ENCODE measurements around the gene PNP. TPM values are rescaled to one million over a fixed set of nuclear protein-coding genes. Genes with fewer than 3 reads are reported as not detected.
A peak's percentile ranks its signal among the peaks of the same experiment; 100 is the strongest.

PNP gene
- total and polyA plus RNA-seq, 11 donors: 4.2 to 38.5 (median 10.5) TPM

DNA sequence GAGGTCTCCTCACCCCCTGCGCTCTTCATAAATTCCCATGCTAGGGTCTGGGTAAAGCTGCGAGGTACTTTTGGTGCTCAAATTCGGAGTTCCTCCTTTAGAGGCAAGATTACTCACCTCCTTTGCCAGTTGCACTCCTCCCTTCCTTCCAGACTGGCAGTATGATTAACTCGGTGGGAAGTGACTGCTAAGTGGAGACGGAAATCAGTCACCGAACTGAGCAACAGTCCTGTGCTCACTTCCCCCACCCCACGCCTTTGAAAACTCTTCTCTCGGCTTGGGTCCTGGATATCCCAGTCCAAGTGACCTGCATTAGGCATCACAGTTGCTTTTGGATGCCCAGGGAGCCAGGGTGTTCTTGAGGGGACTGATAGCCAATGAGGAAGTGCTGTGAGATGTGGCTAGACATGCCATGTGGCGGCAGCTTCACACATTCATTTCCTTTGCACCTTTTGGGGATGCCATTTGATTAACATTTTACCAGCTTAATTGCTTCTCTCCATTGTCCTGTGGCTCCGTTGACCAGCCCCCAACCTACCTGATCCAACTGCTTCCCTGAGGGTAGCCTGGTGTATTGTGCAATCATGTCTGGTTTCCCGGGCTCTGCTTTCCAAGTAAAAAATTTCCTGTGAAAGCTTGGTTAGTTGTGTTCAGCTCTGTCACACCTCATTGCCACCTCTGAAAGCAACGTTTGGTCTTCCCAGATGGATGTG lies 840 bp downstream of the PNP start:
- WGBS, 4 donors: 3 to 4% (median 4%) methylated on average over 12 of the region's 12 CpGs
- peak in 4 of 5 donors; percentile 13 to 63 (median 49) for DNase-seq
- H3K36me3 ChIP-seq: peaks cover 0 to 32% (median 17%) of the 10 kb centered on the region in 9 donors

DNA sequence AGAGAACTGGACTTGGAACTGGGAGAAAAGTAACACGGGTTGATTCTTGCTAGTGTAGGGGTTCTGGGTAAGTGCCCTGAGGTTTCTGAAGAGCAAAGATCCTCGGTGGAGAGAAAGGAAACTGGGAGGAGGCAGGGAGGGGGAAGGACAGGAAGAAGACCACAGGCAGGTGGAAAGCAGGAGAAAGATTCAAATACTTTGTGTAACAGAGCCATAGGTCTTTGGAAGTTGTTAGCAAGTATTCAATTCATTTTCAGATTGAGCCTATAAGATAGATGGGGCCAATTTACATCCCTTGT lies 1.3 kb downstream of the PNP start:
- H3K4me3 ChIP-seq: peak overlapping the region; percentile 61 to 91 (median 80)
- H3K9me3 ChIP-seq: no peaks in the 10 kb centered on the region
- peak overlapping the region in 10 of 12 donors; percentile 78 to 97 (median 89) for H3K27ac ChIP-seq
- peaks cover 0 to 38% (median 20%) of the 10 kb centered on the region in 9 donors for H3K36me3 ChIP-seq
- intact Hi-C loops (cut with DNase I): loop anchor here in 1 of 10 donors (5.0 kb wide), 1 partner anchor 137 kb away; no protein-coding TSS in a partner anchor
- DNase-seq (no peak), ATAC-seq (no peak)
- 6 to 9% (median 7%) methylated on average over 2 of the region's 2 CpGs for WGBS, 4 donors
- peaks cover 0 to 41% (median 13%) of the 10 kb centered on the region in 12 donors for H3K4me1 ChIP-seq
- TF ChIP-seq, protein P1, sequence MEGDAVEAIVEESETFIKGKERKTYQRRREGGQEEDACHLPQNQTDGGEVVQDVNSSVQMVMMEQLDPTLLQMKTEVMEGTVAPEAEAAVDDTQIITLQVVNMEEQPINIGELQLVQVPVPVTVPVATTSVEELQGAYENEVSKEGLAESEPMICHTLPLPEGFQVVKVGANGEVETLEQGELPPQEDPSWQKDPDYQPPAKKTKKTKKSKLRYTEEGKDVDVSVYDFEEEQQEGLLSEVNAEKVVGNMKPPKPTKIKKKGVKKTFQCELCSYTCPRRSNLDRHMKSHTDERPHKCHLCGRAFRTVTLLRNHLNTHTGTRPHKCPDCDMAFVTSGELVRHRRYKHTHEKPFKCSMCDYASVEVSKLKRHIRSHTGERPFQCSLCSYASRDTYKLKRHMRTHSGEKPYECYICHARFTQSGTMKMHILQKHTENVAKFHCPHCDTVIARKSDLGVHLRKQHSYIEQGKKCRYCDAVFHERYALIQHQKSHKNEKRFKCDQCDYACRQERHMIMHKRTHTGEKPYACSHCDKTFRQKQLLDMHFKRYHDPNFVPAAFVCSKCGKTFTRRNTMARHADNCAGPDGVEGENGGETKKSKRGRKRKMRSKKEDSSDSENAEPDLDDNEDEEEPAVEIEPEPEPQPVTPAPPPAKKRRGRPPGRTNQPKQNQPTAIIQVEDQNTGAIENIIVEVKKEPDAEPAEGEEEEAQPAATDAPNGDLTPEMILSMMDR (IDR thresholded peaks at IDR 0.05): no peak
- TF ChIP-seq POLR2A (IDR thresholded peaks at IDR 0.05): no peak
- no peaks in the 10 kb centered on the region for H3K27me3 ChIP-seq

More for the DNA sequence above, 840 bp downstream of the PNP start:
- peak overlapping the region; percentile 78 to 97 (median 89) for H3K27ac ChIP-seq
- TF ChIP-seq, protein P1 (IDR thresholded peaks at IDR 0.05): no peak
- TF ChIP-seq POLR2A (IDR thresholded peaks at IDR 0.05): no peak
- peak overlapping the region; percentile 61 to 91 (median 80) for H3K4me3 ChIP-seq
- H3K27me3 ChIP-seq: no peaks in the 10 kb centered on the region
- peak; percentile 52 to 82 (median 74) for ATAC-seq
- peaks cover 0 to 41% (median 13%) of the 10 kb centered on the region in 12 donors for H3K4me1 ChIP-seq
- intact Hi-C loops (cut with DNase I): loop anchor here in 4 of 10 donors (1.0 to 10.0 kb wide), 5 partner anchors 137 to 635 kb away; partner anchors contain the start of genes ANG (in 1 of the 4), RNASE4 (in 1 of the 4) and TMEM253 (in 1 of the 4)
- H3K9me3 ChIP-seq: no peaks in the 10 kb centered on the region

- WGBS, 4 donors: 66 to 70% (median 67%) methylated on average over 2 of the region's 2 CpGs
- Histone ChIP-seq H3K9me3 (no peaks in the 10 kb centered on the region), H3K4me3 (no peak overlapping the region), H3K36me3 (peaks cover 0 to 57% (median 30%) of the 10 kb centered on the region in 9 donors), H3K27ac (no peak overlapping the region), H3K4me1 (peaks cover 4 to 55% (median 24%) of the 10 kb centered on the region in 12 donors), H3K27me3 (no peaks in the 10 kb centered on the region)
- TF ChIP-seq, protein P1 (IDR thresholded peaks at IDR 0.05): no peak
- no peak for TF ChIP-seq POLR2A (IDR thresholded peaks at IDR 0.05)
- DNase-seq (no peak), ATAC-seq (no peak)
- intact Hi-C loops (cut with DNase I): loop anchor here in 1 of 10 donors (5.0 kb wide), 1 partner anchor 135 kb away; no protein-coding TSS in a partner anchor
Observed at GRCh38 chr14:20472536-20473169, 3.4 kb downstream of the PNP start.

- H3K9me3 ChIP-seq: no peaks in the 10 kb centered on the region
- H3K27ac ChIP-seq: peak overlapping the region in 7 of 12 donors; percentile 46 to 87 (median 59)
- intact Hi-C loops (cut with DNase I): no loop called here
- peaks cover 0 to 66% (median 30%) of the 10 kb centered on the region in 9 donors for H3K36me3 ChIP-seq
- TF ChIP-seq, protein P1 (IDR thresholded peaks at IDR 0.05): no peak
- no peak for TF ChIP-seq POLR2A (IDR thresholded peaks at IDR 0.05)
- 62 to 72% (median 66%) methylated on average over 5 of the region's 5 CpGs for WGBS, 4 donors
- peak in 1 of 4 donors; percentile 21 for ATAC-seq
- no peak overlapping the region for H3K4me3 ChIP-seq
- no peaks in the 10 kb centered on the region for H3K27me3 ChIP-seq
- DNase-seq: no peak
- peaks cover 0 to 43% (median 20%) of the 10 kb centered on the region in 12 donors for H3K4me1 ChIP-seq
Observed at GRCh38 chr14:20476776-20477175, 7.6 kb downstream of the PNP start.
